Fibroblast of the conjunctiva (primary cell): ENCODE results near the gene ZNF98.

Experiments used
- DNase-seq: peaks from one replicate; pipeline ENCODE4 v3.0.0-alpha.2; 2010; ENCODE audit warnings: low read depth

The ZNF98 gene

GRCh38 chr19:22422211-22422610 is at the start of gene ZNF98:
ZNF98 (minus strand) TSS chr19:22422346; CDS start chr19:22422224, 122 bp downstream.
- DNase-seq = peak; percentile 3

GRCh38 chr19:22446605-22447004 is 24.5 kb upstream of the ZNF98 start:
- no peak for DNase-seq

- DNase-seq = no peak
Measured at GRCh38 chr19:22438011-22438410, 15.9 kb upstream of the ZNF98 start.

GRCh38 chr19:22427960-22428913 is 6.1 kb upstream of the ZNF98 start:
- no peak for DNase-seq

- no peak for DNase-seq
Measured at GRCh38 chr19:22427547-22427946, 5.4 kb upstream of the ZNF98 start.

GRCh38 chr19:22426901-22427300 is 4.8 kb upstream of the ZNF98 start:
- DNase-seq = no peak

DNA sequence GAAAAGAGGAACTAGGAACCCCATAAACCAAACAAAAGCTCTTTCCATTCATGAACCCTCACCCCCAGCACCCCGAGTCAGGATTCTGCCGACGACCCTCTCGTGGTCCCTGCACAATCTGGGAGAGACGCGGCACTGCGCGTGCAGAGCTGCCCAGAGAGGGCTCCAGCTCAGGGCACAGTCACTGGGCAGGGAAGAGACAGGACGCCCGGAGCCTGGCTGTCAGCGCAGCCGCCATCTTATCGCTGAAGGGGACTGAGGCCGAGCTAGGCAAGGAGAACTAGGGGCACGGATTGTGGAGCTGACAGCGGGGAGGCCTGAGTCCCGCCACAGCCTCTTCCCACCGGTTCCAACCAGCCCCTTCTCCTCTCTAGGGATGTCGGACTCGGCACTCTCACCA is 349 bp downstream of the ZNF98 start:
- DNase-seq = no peak

GRCh38 chr19:22354665-22355064 is 67.5 kb downstream of the ZNF98 start:
- no peak for DNase-seq
